PC-9 (cell line): Measurements from ENCODE around the gene TBATA.

Experiments used
- CTCF ChIP-seq: fragments of 200-600 bp; sonication (generic); conservative IDR thresholded peaks from 2 replicates; pipeline ENCODE4 v1.6.1; 2017; ENCODE audit warnings: mixed run types, antibody characterized with exemption, mild to moderate bottlenecking, moderate library complexity
- EZH2 ChIP-seq: fragments of 200-600 bp; sonication (generic); IDR thresholded peaks from 2 replicates; pipeline ENCODE4 v1.8.0; 2017; ENCODE audit warnings: antibody characterized with exemption, low read depth

- no peak for TF ChIP-seq CTCF
- no peak for TF ChIP-seq EZH2
These were observed 13.6 kb downstream of the TBATA start for GRCh38 chr10:70771311-70772194.
